ENCODE measurements around the gene ZNF446.

Gene ZNF446

DNA sequence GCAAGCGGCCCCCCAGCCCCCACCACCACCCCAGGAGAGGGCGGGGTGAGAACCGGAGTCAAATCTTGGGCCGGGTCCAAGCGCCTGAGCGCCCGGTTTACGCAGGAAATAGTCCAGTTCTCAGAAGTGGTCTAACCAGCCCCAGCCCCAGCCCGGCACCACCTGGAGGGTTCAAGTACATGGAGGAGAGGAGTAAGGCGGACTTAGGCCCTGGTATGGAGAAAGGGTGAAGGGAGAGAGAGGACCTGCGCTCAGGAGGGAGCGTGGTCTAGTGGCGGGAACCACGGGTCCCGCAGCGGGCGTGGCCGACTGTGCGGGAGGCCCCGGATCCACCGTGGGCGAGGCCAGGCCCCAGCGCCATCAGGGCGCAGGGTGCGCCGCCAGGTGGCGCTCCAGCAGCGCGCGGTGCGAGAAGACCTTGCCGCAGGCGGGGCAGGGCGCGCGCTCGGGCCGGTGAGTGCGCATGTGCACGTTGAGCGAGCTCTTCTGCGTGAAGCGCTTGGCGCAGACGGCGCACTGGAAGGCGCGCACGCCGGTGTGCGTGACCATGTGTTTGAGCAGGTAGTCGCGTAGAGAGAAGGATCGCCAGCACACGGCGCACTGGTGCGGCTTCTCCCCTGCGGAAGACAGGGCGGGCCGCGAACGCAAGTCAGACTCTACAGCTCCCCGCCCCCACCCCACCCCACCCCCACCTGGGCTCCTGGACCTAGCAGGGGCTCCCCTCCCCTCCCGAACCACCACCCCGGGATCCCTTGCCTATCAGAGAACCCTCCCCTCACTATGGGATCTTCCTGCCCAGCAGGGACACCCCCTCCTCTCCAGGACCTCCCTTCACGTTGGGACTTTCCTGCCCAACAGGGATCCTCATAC is 37.8 kb downstream of the ZNF446 start:
- peak overlapping the region; percentile 88 for H3K27ac ChIP-seq
- H3K4me3 ChIP-seq (ENCODE audit: low read depth, low read length): peak overlapping the region; percentile 73
- H3K27me3 ChIP-seq (ENCODE audit: insufficient read depth, low read depth, severe bottlenecking): no peaks in the 10 kb centered on the region
- H3K36me3 ChIP-seq: peaks cover 13% of the 10 kb centered on the region
- no peaks in the 10 kb centered on the region for H3K9me3 ChIP-seq (ENCODE audit: severe bottlenecking)
- peak; percentile 96 for DNase-seq
- TF ChIP-seq, protein P1, sequence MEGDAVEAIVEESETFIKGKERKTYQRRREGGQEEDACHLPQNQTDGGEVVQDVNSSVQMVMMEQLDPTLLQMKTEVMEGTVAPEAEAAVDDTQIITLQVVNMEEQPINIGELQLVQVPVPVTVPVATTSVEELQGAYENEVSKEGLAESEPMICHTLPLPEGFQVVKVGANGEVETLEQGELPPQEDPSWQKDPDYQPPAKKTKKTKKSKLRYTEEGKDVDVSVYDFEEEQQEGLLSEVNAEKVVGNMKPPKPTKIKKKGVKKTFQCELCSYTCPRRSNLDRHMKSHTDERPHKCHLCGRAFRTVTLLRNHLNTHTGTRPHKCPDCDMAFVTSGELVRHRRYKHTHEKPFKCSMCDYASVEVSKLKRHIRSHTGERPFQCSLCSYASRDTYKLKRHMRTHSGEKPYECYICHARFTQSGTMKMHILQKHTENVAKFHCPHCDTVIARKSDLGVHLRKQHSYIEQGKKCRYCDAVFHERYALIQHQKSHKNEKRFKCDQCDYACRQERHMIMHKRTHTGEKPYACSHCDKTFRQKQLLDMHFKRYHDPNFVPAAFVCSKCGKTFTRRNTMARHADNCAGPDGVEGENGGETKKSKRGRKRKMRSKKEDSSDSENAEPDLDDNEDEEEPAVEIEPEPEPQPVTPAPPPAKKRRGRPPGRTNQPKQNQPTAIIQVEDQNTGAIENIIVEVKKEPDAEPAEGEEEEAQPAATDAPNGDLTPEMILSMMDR (IDR thresholded peaks at IDR 0.05; ENCODE audit: low read depth, low read length): peak; percentile 93

DNA sequence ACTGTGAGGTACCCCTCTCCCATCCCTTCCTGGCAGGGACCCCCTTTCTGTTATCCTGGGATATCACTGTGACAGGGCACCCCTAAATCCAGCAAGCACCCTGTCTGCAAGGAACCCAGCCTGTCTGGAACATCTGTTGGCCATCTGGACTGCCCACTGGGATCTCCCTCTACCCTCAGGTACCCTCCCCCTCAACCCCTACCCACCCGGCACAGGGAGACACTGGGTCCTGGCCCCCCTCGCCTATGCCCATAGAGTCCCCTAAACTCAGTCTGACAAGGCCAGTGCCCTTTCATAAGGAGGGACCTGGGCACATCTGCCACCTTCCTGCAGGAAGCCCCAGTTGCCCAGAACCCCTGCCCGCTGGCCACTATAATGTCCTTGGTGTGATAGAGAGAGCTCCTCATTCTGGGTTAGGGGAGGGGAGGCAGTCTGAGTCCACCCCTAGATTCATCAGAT is 38.4 kb downstream of the ZNF446 start:
- Histone ChIP-seq H3K4me3 (ENCODE audit: low read depth, low read length) (peak overlapping the region; percentile 73), H3K36me3 (peaks cover 13% of the 10 kb centered on the region), H3K27ac (peak overlapping the region; percentile 88), H3K9me3 (ENCODE audit: severe bottlenecking) (no peaks in the 10 kb centered on the region), H3K27me3 (ENCODE audit: insufficient read depth, low read depth, severe bottlenecking) (no peaks in the 10 kb centered on the region)
- no peak for DNase-seq
- TF ChIP-seq, protein P1 (IDR thresholded peaks at IDR 0.05; ENCODE audit: low read depth, low read length): no peak

DNA sequence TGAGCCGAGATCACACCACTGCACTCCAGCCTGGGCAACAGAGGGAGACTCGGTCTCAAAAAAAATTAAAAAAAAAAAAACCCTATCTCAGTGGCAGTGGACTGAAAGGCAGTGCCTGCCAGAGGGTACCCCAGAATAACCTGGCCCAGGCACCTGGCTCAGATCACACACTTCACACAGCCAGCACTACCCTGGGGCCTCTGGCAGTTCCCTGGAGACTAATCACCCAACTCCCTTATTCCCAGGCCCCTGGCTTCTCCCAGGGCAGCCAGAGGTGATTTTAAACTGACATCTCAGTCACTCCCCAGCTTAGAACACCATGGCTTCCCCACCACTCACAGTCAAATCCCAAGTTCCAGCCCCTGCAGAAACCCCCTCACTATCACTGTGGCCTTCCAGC is 39.1 kb downstream of the ZNF446 start:
- Histone ChIP-seq H3K4me3 (ENCODE audit: low read depth, low read length) (no peak overlapping the region), H3K27ac (no peak overlapping the region), H3K27me3 (ENCODE audit: insufficient read depth, low read depth, severe bottlenecking) (no peaks in the 10 kb centered on the region), H3K36me3 (peaks cover 13% of the 10 kb centered on the region), H3K9me3 (ENCODE audit: severe bottlenecking) (no peaks in the 10 kb centered on the region)
- DNase-seq: no peak
- TF ChIP-seq, protein P1 (IDR thresholded peaks at IDR 0.05; ENCODE audit: low read depth, low read length): no peak

- Histone ChIP-seq H3K27me3 (ENCODE audit: insufficient read depth, low read depth, severe bottlenecking) (no peaks in the 10 kb centered on the region), H3K4me3 (ENCODE audit: low read depth, low read length) (no peak overlapping the region), H3K9me3 (ENCODE audit: severe bottlenecking) (no peaks in the 10 kb centered on the region), H3K36me3 (peaks cover 13% of the 10 kb centered on the region), H3K27ac (no peak overlapping the region)
- DNase-seq: no peak
- TF ChIP-seq, protein P1 (IDR thresholded peaks at IDR 0.05; ENCODE audit: low read depth, low read length): no peak
Observed at GRCh38 chr19:58516246-58516836, 40.2 kb downstream of the ZNF446 start.

- Histone ChIP-seq H3K27ac (no peak overlapping the region), H3K27me3 (ENCODE audit: insufficient read depth, low read depth, severe bottlenecking) (no peaks in the 10 kb centered on the region), H3K4me3 (ENCODE audit: low read depth, low read length) (no peak overlapping the region), H3K9me3 (ENCODE audit: severe bottlenecking) (no peaks in the 10 kb centered on the region), H3K36me3 (peaks cover 13% of the 10 kb centered on the region)
- TF ChIP-seq, protein P1 (IDR thresholded peaks at IDR 0.05; ENCODE audit: low read depth, low read length): peak; percentile 36; the same call in 1 of the 2 replicates
- no peak for DNase-seq
Observed at GRCh38 chr19:58516964-58517833, 41.0 kb downstream of the ZNF446 start.

All from WERI-Rb-1 (cell line).